Breast epithelium (tissue), 3 donors: ENCODE results near the gene IRX6.

Source experiments
- POLR2A ChIP-seq: fragments of 450-650 bp; IDR thresholded peaks from one replicate; pipeline ENCODE4 v1.6.1; 2016; ENCODE audit warnings: antibody characterized with exemption, mild to moderate bottlenecking, moderate library complexity
- TF ChIP-seq, protein P1 (sequence below), 3 donors: fragments of 450-650 bp; IDR thresholded peaks; one replicate each; pipeline ENCODE4 v1.5.1; 2016 to 2017; ENCODE audit warnings: antibody characterized with exemption in 3 of 3, mild to moderate bottlenecking in 3 of 3, moderate library complexity in 3 of 3

- no peak for TF ChIP-seq POLR2A
- TF ChIP-seq, protein P1, sequence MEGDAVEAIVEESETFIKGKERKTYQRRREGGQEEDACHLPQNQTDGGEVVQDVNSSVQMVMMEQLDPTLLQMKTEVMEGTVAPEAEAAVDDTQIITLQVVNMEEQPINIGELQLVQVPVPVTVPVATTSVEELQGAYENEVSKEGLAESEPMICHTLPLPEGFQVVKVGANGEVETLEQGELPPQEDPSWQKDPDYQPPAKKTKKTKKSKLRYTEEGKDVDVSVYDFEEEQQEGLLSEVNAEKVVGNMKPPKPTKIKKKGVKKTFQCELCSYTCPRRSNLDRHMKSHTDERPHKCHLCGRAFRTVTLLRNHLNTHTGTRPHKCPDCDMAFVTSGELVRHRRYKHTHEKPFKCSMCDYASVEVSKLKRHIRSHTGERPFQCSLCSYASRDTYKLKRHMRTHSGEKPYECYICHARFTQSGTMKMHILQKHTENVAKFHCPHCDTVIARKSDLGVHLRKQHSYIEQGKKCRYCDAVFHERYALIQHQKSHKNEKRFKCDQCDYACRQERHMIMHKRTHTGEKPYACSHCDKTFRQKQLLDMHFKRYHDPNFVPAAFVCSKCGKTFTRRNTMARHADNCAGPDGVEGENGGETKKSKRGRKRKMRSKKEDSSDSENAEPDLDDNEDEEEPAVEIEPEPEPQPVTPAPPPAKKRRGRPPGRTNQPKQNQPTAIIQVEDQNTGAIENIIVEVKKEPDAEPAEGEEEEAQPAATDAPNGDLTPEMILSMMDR (IDR thresholded peaks at IDR 0.05), result no peak
These were observed 7.7 kb downstream of the IRX6 start for GRCh38 chr16:55331648-55332185.
